OCI-LY3 (cell line): ENCODE data around the gene LAMC3.

ENCODE experiments used
- CTCF ChIP-seq: fragments of 200-600, 300-600 bp; sonication (generic); IDR thresholded peaks from 2 replicates; pipeline ENCODE4 v1.5.1; 2014; ENCODE audit warnings: antibody characterized with exemption, low read length, low read depth
- EZH2phosphoT487 ChIP-seq: fragments of 200-600 bp; shearing (Covaris generic); IDR thresholded peaks from 2 replicates; pipeline ENCODE4 v1.6.1; 2018; ENCODE audit warnings: antibody characterized with exemption, mixed run types, low read depth

- TF ChIP-seq CTCF (no peak), EZH2phosphoT487 (no peak)
These were observed 17.8 kb upstream of the LAMC3 start for GRCh38 chr9:130990978-130991777.
